RWPE1 (cell line): ENCODE results near the gene MAP7D1.
"Not testable (repeated sequence)": the region's sequence is repeated elsewhere in the genome, so short reads cannot be mapped to it uniquely, and the experiment has no call there.

Experiments
- CTCF ChIA-PET: fragments of 350-600 bp; sonication (Branson Sonifier 250); formaldehyde crosslinking; extraction: SDS; loops from one replicate; lab custom pipeline; 2021; lab: Yijun Ruan, JAX
- POLR2A ChIA-PET: fragments of 400-600 bp; formaldehyde crosslinking; extraction: SDS; loops from one replicate; lab custom pipeline; 2020; ENCODE audit warnings: antibody characterized with exemption; ENCODE audit not compliant: low non-redundant PET; lab: Yijun Ruan, JAX
- DNase-seq: peaks from one replicate; pipeline ENCODE4 v3.0.0; 2012; ENCODE audit warnings: low spot score
- H3K27ac ChIP-seq: fragments of 450-650 bp; 2 replicates; pipeline ENCODE4 v1.5.1; 2017
- CTCF ChIP-seq: fragments of 450-650 bp; conservative IDR thresholded peaks from 2 replicates; pipeline ENCODE4 v1.5.1; 2017; ENCODE audit warnings: low read depth, mild to moderate bottlenecking

Gene MAP7D1

GRCh38 chr1:36208978-36209703 is 53.2 kb downstream of the MAP7D1 start:
- TF ChIP-seq CTCF = no peak
- POLR2A ChIA-PET = no interaction called here
- CTCF ChIA-PET = no interaction called here
- H3K27ac ChIP-seq = no peak overlapping the region
- DNase-seq = no peak

- POLR2A ChIA-PET = interaction anchor here (0.6 to 1.2 kb wide), 2 partner anchors 62 to 67 kb away, joined by 4 to 9 read pairs; partner anchors contain the start of gene TRAPPC3
These were observed 55.3 kb downstream of the MAP7D1 start for GRCh38 chr1:36211307-36211706.

GRCh38 chr1:36211841-36212240 is 55.9 kb downstream of the MAP7D1 start:
- TF ChIP-seq CTCF = no peak
- POLR2A ChIA-PET = interaction anchor here (0.6 to 1.2 kb wide), 2 partner anchors 63 to 68 kb away, joined by 4 to 9 read pairs; partner anchors contain the start of gene TRAPPC3
- H3K27ac ChIP-seq = no peak overlapping the region
- CTCF ChIA-PET = interaction anchor here (0.6 kb wide), 1 partner anchor 77 kb away, joined by 3 read pairs; no protein-coding TSS in a partner anchor
- DNase-seq = no peak

More at GRCh38 chr1:36211307-36211706, 55.3 kb downstream of the MAP7D1 start:
- no peak for TF ChIP-seq CTCF
- CTCF ChIA-PET = no interaction called here
- no peak for DNase-seq
- H3K27ac ChIP-seq = no peak overlapping the region

- no peak overlapping the region for H3K27ac ChIP-seq
- TF ChIP-seq CTCF = no peak
- ChIA-PET POLR2A (no interaction called here), CTCF (interaction anchor here (0.7 kb wide), 1 partner anchor 75 kb away, joined by 3 read pairs; no protein-coding TSS in a partner anchor)
- no peak for DNase-seq
These were observed 56.8 kb downstream of the MAP7D1 start for GRCh38 chr1:36212782-36213181.

- no peak overlapping the region for H3K27ac ChIP-seq
- ChIA-PET POLR2A (no interaction called here), CTCF (interaction anchor here (0.9 kb wide), 1 partner anchor 68 kb away, joined by 4 read pairs; no protein-coding TSS in a partner anchor)
- TF ChIP-seq CTCF = peak; percentile 20; the same call in 1 of the 2 replicates
- DNase-seq = no peak
These were observed 61.7 kb downstream of the MAP7D1 start for GRCh38 chr1:36217670-36218069.

GRCh38 chr1:36221901-36222300 is 65.9 kb downstream of the MAP7D1 start:
- CTCF ChIA-PET = interaction anchor here (0.6 kb wide), 1 partner anchor 25 kb away, joined by 3 read pairs; no protein-coding TSS in a partner anchor
- DNase-seq, POLR2A ChIA-PET, H3K27ac ChIP-seq: not testable (repeated sequence)
